ENCODE data around the gene TENM4. TPM values are rescaled to one million over a fixed set of nuclear protein-coding genes. Genes with fewer than 3 reads are reported as not detected.
A peak's percentile ranks its signal among the peaks of the same experiment; 100 is the strongest.

The TENM4 gene
- total RNA-seq, 1 donor from 2014 or later: not detected

GRCh38 chr11:79466411-79466810 lies 25.6 kb upstream of the TENM4 start:
- intact Hi-C loops (cut with micrococcal nuclease): no loop called here
- Mint-ChIP-seq H3K4me1 (no peaks in the 10 kb centered on the region), H3K4me3 (no peak overlapping the region), H3K9me3 (no peaks in the 10 kb centered on the region), H3K27me3 (peaks cover 1% of the 10 kb centered on the region), H3K27ac (no peak overlapping the region), H3K36me3 (ENCODE audit: low read depth) (no peaks in the 10 kb centered on the region)
- DNase-seq: no peak

- no peaks in the 10 kb centered on the region for H3K36me3 Mint-ChIP-seq (ENCODE audit: low read depth)
- no peak overlapping the region for H3K27ac Mint-ChIP-seq
- intact Hi-C loops (cut with micrococcal nuclease): no loop called here
- H3K27me3 Mint-ChIP-seq: no peaks in the 10 kb centered on the region
- no peaks in the 10 kb centered on the region for H3K9me3 Mint-ChIP-seq
- no peak overlapping the region for H3K4me3 Mint-ChIP-seq
- H3K4me1 Mint-ChIP-seq: no peaks in the 10 kb centered on the region
- no peak for DNase-seq
Observed at GRCh38 chr11:79465160-79465559, 24.3 kb upstream of the TENM4 start.

- Mint-ChIP-seq H3K27ac (no peak overlapping the region), H3K4me3 (no peak overlapping the region), H3K36me3 (ENCODE audit: low read depth) (no peaks in the 10 kb centered on the region), H3K9me3 (no peaks in the 10 kb centered on the region), H3K27me3 (no peaks in the 10 kb centered on the region), H3K4me1 (no peaks in the 10 kb centered on the region)
- intact Hi-C loops (cut with micrococcal nuclease): no loop called here
- no peak for DNase-seq
Observed at GRCh38 chr11:79461666-79462645, 21.1 kb upstream of the TENM4 start.

- H3K36me3 Mint-ChIP-seq (ENCODE audit: low read depth): no peaks in the 10 kb centered on the region
- DNase-seq: no peak
- intact Hi-C loops (cut with micrococcal nuclease): no loop called here
- no peaks in the 10 kb centered on the region for H3K4me1 Mint-ChIP-seq
- no peak overlapping the region for H3K27ac Mint-ChIP-seq
- no peaks in the 10 kb centered on the region for H3K9me3 Mint-ChIP-seq
- no peaks in the 10 kb centered on the region for H3K27me3 Mint-ChIP-seq
- no peak overlapping the region for H3K4me3 Mint-ChIP-seq
Observed at GRCh38 chr11:79461144-79461543, 20.3 kb upstream of the TENM4 start.

- no peak overlapping the region for H3K27ac Mint-ChIP-seq
- no peak for DNase-seq
- no peaks in the 10 kb centered on the region for H3K36me3 Mint-ChIP-seq (ENCODE audit: low read depth)
- H3K27me3 Mint-ChIP-seq: no peaks in the 10 kb centered on the region
- no peak overlapping the region for H3K4me3 Mint-ChIP-seq
- no peaks in the 10 kb centered on the region for H3K4me1 Mint-ChIP-seq
- intact Hi-C loops (cut with micrococcal nuclease): no loop called here
- no peaks in the 10 kb centered on the region for H3K9me3 Mint-ChIP-seq
Observed at GRCh38 chr11:79458709-79459108, 17.9 kb upstream of the TENM4 start.

GRCh38 chr11:79456501-79456900 lies 15.7 kb upstream of the TENM4 start:
- Mint-ChIP-seq H3K27me3 (no peaks in the 10 kb centered on the region), H3K4me1 (no peaks in the 10 kb centered on the region), H3K9me3 (no peaks in the 10 kb centered on the region), H3K36me3 (ENCODE audit: low read depth) (no peaks in the 10 kb centered on the region), H3K4me3 (no peak overlapping the region), H3K27ac (no peak overlapping the region)
- intact Hi-C loops (cut with micrococcal nuclease): no loop called here
- DNase-seq: no peak

GRCh38 chr11:79453617-79454016 lies 12.8 kb upstream of the TENM4 start:
- intact Hi-C loops (cut with micrococcal nuclease): no loop called here
- no peaks in the 10 kb centered on the region for H3K4me1 Mint-ChIP-seq
- DNase-seq: no peak
- H3K27ac Mint-ChIP-seq: no peak overlapping the region
- no peaks in the 10 kb centered on the region for H3K36me3 Mint-ChIP-seq (ENCODE audit: low read depth)
- no peaks in the 10 kb centered on the region for H3K9me3 Mint-ChIP-seq
- H3K4me3 Mint-ChIP-seq: no peak overlapping the region
- peaks cover 2% of the 10 kb centered on the region for H3K27me3 Mint-ChIP-seq

GRCh38 chr11:79449040-79449439 lies 8.2 kb upstream of the TENM4 start:
- no peak for DNase-seq
- Mint-ChIP-seq H3K27me3 (peaks cover 10% of the 10 kb centered on the region), H3K27ac (no peak overlapping the region), H3K36me3 (ENCODE audit: low read depth) (no peaks in the 10 kb centered on the region), H3K9me3 (no peaks in the 10 kb centered on the region), H3K4me1 (no peaks in the 10 kb centered on the region), H3K4me3 (no peak overlapping the region)
- intact Hi-C loops (cut with micrococcal nuclease): no loop called here

- Mint-ChIP-seq H3K9me3 (no peaks in the 10 kb centered on the region), H3K4me3 (no peak overlapping the region), H3K27ac (no peak overlapping the region), H3K4me1 (no peaks in the 10 kb centered on the region), H3K27me3 (peaks cover 27% of the 10 kb centered on the region), H3K36me3 (ENCODE audit: low read depth) (no peaks in the 10 kb centered on the region)
- intact Hi-C loops (cut with micrococcal nuclease): no loop called here
- DNase-seq: no peak
Observed at GRCh38 chr11:79447038-79447786, 6.4 kb upstream of the TENM4 start.

- H3K9me3 Mint-ChIP-seq: no peaks in the 10 kb centered on the region
Observed at GRCh38 chr11:79444923-79445322, 4.1 kb upstream of the TENM4 start.

GRCh38 chr11:79441461-79441875 lies 638 bp upstream of the TENM4 start:
- Mint-ChIP-seq H3K27ac (no peak overlapping the region), H3K4me1 (peaks cover 4% of the 10 kb centered on the region), H3K4me3 (peak overlapping the region; percentile 49), H3K36me3 (ENCODE audit: low read depth) (no peaks in the 10 kb centered on the region), H3K27me3 (peaks cover 61% of the 10 kb centered on the region), H3K9me3 (no peaks in the 10 kb centered on the region)
- intact Hi-C loops (cut with micrococcal nuclease): no loop called here
- DNase-seq: no peak

More at GRCh38 chr11:79444923-79445322, 4.1 kb upstream of the TENM4 start:
- Mint-ChIP-seq H3K4me1 (peaks cover 4% of the 10 kb centered on the region), H3K27ac (no peak overlapping the region), H3K27me3 (peaks cover 39% of the 10 kb centered on the region), H3K36me3 (ENCODE audit: low read depth) (no peaks in the 10 kb centered on the region), H3K4me3 (no peak overlapping the region)
- intact Hi-C loops (cut with micrococcal nuclease): no loop called here
- no peak for DNase-seq

GRCh38 chr11:79439886-79440570 lies 802 bp downstream of the TENM4 start:
- Mint-ChIP-seq H3K27me3 (peaks cover 71% of the 10 kb centered on the region), H3K4me1 (peaks cover 4% of the 10 kb centered on the region), H3K27ac (no peak overlapping the region), H3K9me3 (no peaks in the 10 kb centered on the region), H3K4me3 (no peak overlapping the region), H3K36me3 (ENCODE audit: low read depth) (no peaks in the 10 kb centered on the region)
- intact Hi-C loops (cut with micrococcal nuclease): no loop called here
- DNase-seq: peak; percentile 57

- intact Hi-C loops (cut with micrococcal nuclease): no loop called here
- Mint-ChIP-seq H3K27me3 (peaks cover 74% of the 10 kb centered on the region), H3K9me3 (no peaks in the 10 kb centered on the region), H3K4me1 (peaks cover 4% of the 10 kb centered on the region), H3K4me3 (no peak overlapping the region), H3K27ac (no peak overlapping the region), H3K36me3 (ENCODE audit: low read depth) (no peaks in the 10 kb centered on the region)
- no peak for DNase-seq
Observed at GRCh38 chr11:79439410-79439885, 1.4 kb downstream of the TENM4 start.
